K562 (cell line): ENCODE data around the gene HMX3. TPM values are rescaled to one million over a fixed set of nuclear protein-coding genes. Genes with fewer than 3 reads are reported as not detected.

Source experiments
- ATAC-seq: fragments of 200-7000 bp; cut with Tn5 transposase; 3 replicates; pipeline ENCODE4 v1.9.1; 2020; ENCODE audit warnings: moderate library complexity
- BruUV-seq: library from RNA; stranded (reverse); fragments of 400-500 nt; replicated peaks from 2 replicates; lab custom pipeline; 2021; lab: Mats Ljungman, UMichigan
- CTCF ChIA-PET: fragments of 300-600 bp; formaldehyde crosslinking; extraction: SDS; loops from one replicate; lab custom pipeline; 2021; ENCODE audit warnings: low intra/inter-chr PET ratio; lab: Yijun Ruan, JAX
- POLR2A ChIA-PET: fragments of 300-600, 350-650 bp; sonication (Branson Sonifier 250); formaldehyde crosslinking; extraction: SDS; loops from one replicate; lab custom pipeline; 2021; ENCODE audit warnings: antibody characterized with exemption, inconsistent platforms; lab: Yijun Ruan, JAX
- DNase-seq, 4 experiments: peaks; one replicate each; pipeline versions ENCODE4 v3.0.0 to v3.0.0-alpha.2; 2011 to 2018; ENCODE audit warnings: low spot score in 3 of 4, mixed read lengths in 3 of 4; ENCODE audit errors: extremely low read depth in 1 of 4
- FAIRE-seq: peaks from 2 replicates; lab custom pipeline; 2011; peaks lifted over from hg19 to GRCh38; lab: Jason Lieb, UNC
- H2AFZ ChIP-seq: 2 replicates; pipeline ENCODE4 v1.6.0; 2011; ENCODE audit warnings: low read depth, low read length, control low read depth, inconsistent platforms
- H3K27ac ChIP-seq: fragments of 200-600 bp; 3 replicates; pipeline ENCODE4 v1.8.0; 2011; ENCODE audit warnings: low read depth, mild to moderate bottlenecking, control low read depth, inconsistent platforms, low read length, moderate library complexity, mixed read lengths; ENCODE audit errors: extremely low read depth
- H3K27me3 ChIP-seq, 2 experiments: fragments of 300-600 bp in 1 of 2; 2 replicates in 1 of 2; 3 replicates in 1 of 2; pipeline versions ENCODE4 v1.6.0 to v1.8.0; 2011; ENCODE audit warnings: inconsistent platforms in 2 of 2, low read length in 2 of 2, mild to moderate bottlenecking in 1 of 2, mixed read lengths in 1 of 2, moderate library complexity in 1 of 2; ENCODE audit not compliant: control insufficient read depth in 2 of 2, insufficient read depth in 2 of 2
- H3K36me3 ChIP-seq: fragments of 300-600 bp; 3 replicates; pipeline ENCODE4 v1.8.0; 2011; ENCODE audit warnings: mild to moderate bottlenecking, low read length, inconsistent platforms; ENCODE audit not compliant: control insufficient read depth, insufficient read depth
- H3K4me1 ChIP-seq, 2 experiments: fragments of 200-600 bp in 1 of 2; replicated peaks in 1 of 2; 2 replicates in 1 of 2; 3 replicates in 1 of 2; pipeline versions ENCODE4 v1.5.1 to v1.8.0; 2011; ENCODE audit warnings: inconsistent platforms in 2 of 2, low read length in 2 of 2, mild to moderate bottlenecking in 1 of 2, mixed read lengths in 1 of 2, moderate library complexity in 1 of 2; ENCODE audit not compliant: control insufficient read depth in 2 of 2, insufficient read depth in 2 of 2
- H3K4me2 ChIP-seq: 2 replicates; pipeline ENCODE4 v1.6.1; 2011; ENCODE audit warnings: low read length, control low read depth, inconsistent platforms, mixed read lengths; ENCODE audit not compliant: insufficient read depth
- H3K4me3 ChIP-seq: fragments of 200-600 bp; sonication (generic), shearing (Covaris generic); 2 replicates; pipeline ENCODE4 v1.5.1; 2016; ENCODE audit warnings: control low read depth, inconsistent platforms
- H3K79me2 ChIP-seq: fragments of 200-600 bp; 3 replicates; pipeline ENCODE4 v1.8.0; 2011; ENCODE audit warnings: low read length, inconsistent platforms; ENCODE audit not compliant: control insufficient read depth, insufficient read depth
- H3K9ac ChIP-seq, 2 experiments: 2 replicates each; pipeline versions ENCODE4 v1.6.0 to v1.6.1; 2011; ENCODE audit warnings: low read depth in 2 of 2, low read length in 2 of 2, control low read depth in 1 of 2, inconsistent platforms in 1 of 2, mild to moderate bottlenecking in 1 of 2, mixed read lengths in 1 of 2; ENCODE audit not compliant: insufficient read depth in 1 of 2
- H3K9me1 ChIP-seq: one replicate; pipeline ENCODE4 v1.6.0; 2011; ENCODE audit warnings: inconsistent platforms, mild to moderate bottlenecking, low read length, moderate library complexity; ENCODE audit not compliant: control insufficient read depth, insufficient read depth
- H3K9me3 ChIP-seq: replicated peaks from 2 replicates; pipeline ENCODE4 v1.5.1; 2011; ENCODE audit warnings: low read depth, low read length, inconsistent platforms; ENCODE audit not compliant: control insufficient read depth, insufficient read depth
- H4K20me1 ChIP-seq: replicated peaks from 2 replicates; pipeline ENCODE4 v1.6.1; 2011; ENCODE audit warnings: low read length, inconsistent platforms, mixed read lengths; ENCODE audit not compliant: control insufficient read depth, insufficient read depth
- DPF2 ChIP-seq: fragments of 450-650 bp; IDR thresholded peaks from 2 replicates; pipeline ENCODE4 v1.6.1; 2016
- PRDM10 ChIP-seq: fragments of 450-650 bp; IDR thresholded peaks from 2 replicates; pipeline ENCODE4 v1.6.1; 2018; ENCODE audit not compliant: partially characterized antibody
- PRPF4 ChIP-seq: fragments of 200-400 bp; formaldehyde crosslinking; IDR thresholded peaks from one replicate; pipeline ENCODE4 v1.6.1; 2017; ENCODE audit warnings: low read length, low read depth, mild to moderate bottlenecking; ENCODE audit not compliant: insufficient read depth, poor library complexity, severe bottlenecking
- RCOR1 ChIP-seq, 2 experiments: IDR thresholded peaks; 2 replicates each; pipeline ENCODE4 v1.6.1; 2012; ENCODE audit warnings: low read depth in 2 of 2, low read length in 2 of 2, borderline replicate concordance in 1 of 2, improper control_type of control experiment in 1 of 2
- RNF219 ChIP-seq: fragments of 250-450 bp; sonication (Bioruptor Pico); IDR thresholded peaks from 2 replicates; pipeline ENCODE4 v1.5.0; 2022; ENCODE audit warnings: mild to moderate bottlenecking
- SMAD2 ChIP-seq: fragments of 150-350 bp; IDR thresholded peaks from 2 replicates; pipeline ENCODE4 v1.6.1; 2014; ENCODE audit warnings: low read depth, mild to moderate bottlenecking, low read length
- ZC3H11A ChIP-seq: IDR thresholded peaks from 2 replicates; pipeline ENCODE4 v1.6.1; 2012; ENCODE audit warnings: low read depth, low read length, improper control_type of control experiment
- ZFP36 ChIP-seq: fragments of 150-350 bp; IDR thresholded peaks from 2 replicates; pipeline ENCODE4 v1.6.1; 2018; ENCODE audit warnings: low read length, low read depth; ENCODE audit not compliant: partially characterized antibody
- WGBS: fragments of 100-300 bp; shearing (Covaris generic); methylation state at CpG from one replicate; pipeline ENCODE4 v1.1.6; 2016; ENCODE audit warnings: low coverage, mixed read lengths; ENCODE audit not compliant: insufficient coverage; ENCODE audit errors: missing lambda C conversion rate; 5-methylcytosine and 5-hydroxymethylcytosine counted together
- in situ Hi-C: fragments of 300-500 bp; cut with MboI; formaldehyde crosslinking; loops from 4 replicates; pipeline ENCODE4 v1.15.0; 2018; ENCODE audit warnings: inconsistent platforms, mixed read lengths
- intact Hi-C: fragments of 100-400 bp; cut with micrococcal nuclease; formaldehyde crosslinking; loops from 2 replicates; pipeline ENCODE4 v1.14.2; 2022
- polyA plus RNA-seq, 8 experiments: library from polyadenylated mRNA; depleted of rRNA in 4 of 8; stranded (reverse) in 5 of 8; unstranded in 3 of 8; fragments of >200 nt; fragmentation: Nextera tagmentation in 2 of 8; fragmentation: Illumina TruSeq in 1 of 8; extraction: Ambion mirVana in 2 of 8; extraction: Trizol in 1 of 8; gene quantifications; 2 replicates each; pipeline versions ENCODE4 v1.2.1 to v1.2.3, GENCODE V29; 2011 to 2014; ENCODE audit warnings: inconsistent platforms in 1 of 8, missing spikeins in 1 of 8
- total RNA-seq, 7 experiments: library from RNA; depleted of rRNA in 6 of 7; stranded (reverse); fragments of >200 nt in 6 of 7; fragmentation: Illumina TruSeq in 2 of 7; extraction: Trizol in 2 of 7; gene quantifications; 2 replicates each; pipeline versions ENCODE4 v1.2.1 to v1.2.3, GENCODE V29; 2011 to 2021; ENCODE audit warnings: low replicate concordance in 1 of 7
- TF ChIP-seq, protein P1 (sequence below): fragments of 250-450 bp; sonication (Bioruptor Pico); IDR thresholded peaks from 2 replicates; pipeline ENCODE4 v1.5.0; 2021; ENCODE audit warnings: mild to moderate bottlenecking, borderline replicate concordance
- TF ChIP-seq, protein P2 (sequence below): fragments of 250-450 bp; sonication (Bioruptor Pico); IDR thresholded peaks from 2 replicates; pipeline ENCODE4 v1.5.0; 2020; ENCODE audit warnings: mild to moderate bottlenecking
- TF ChIP-seq, protein P3 (sequence below): sonication (generic); formaldehyde crosslinking; IDR thresholded peaks from 2 replicates; pipeline ENCODE4 v1.8.1; 2023; ENCODE audit warnings: mild to moderate bottlenecking, missing genetic modification reagents

HMX3 gene
- total and polyA plus RNA-seq, 9 of the 15 experiments (the other 6 are each of a cell fraction or from before 2014, with no cell fraction given) = 0.55 to 43.5 (median 7.4) TPM; not detected in 2

GRCh38 chr10:123119081-123119480 lies 16.7 kb upstream of the HMX3 start:
- CTCF ChIA-PET = no interaction called here
- no peaks in the 10 kb centered on the region for H4K20me1 ChIP-seq
- H3K4me3 ChIP-seq = no peak overlapping the region
- H2AFZ ChIP-seq = no peak overlapping the region
- H3K9me1 ChIP-seq = no peaks in the 10 kb centered on the region
- POLR2A ChIA-PET = interaction anchor here (0.9 kb wide), 1 partner anchor 13 kb away, joined by 3 read pairs; no protein-coding TSS in a partner anchor
- intact Hi-C loops = no loop called here
- no peaks in the 10 kb centered on the region for H3K9me3 ChIP-seq
- no peaks in the 10 kb centered on the region for H3K36me3 ChIP-seq
- FAIRE-seq (no peak), ATAC-seq (no peak), DNase-seq (no peak)
- no peak overlapping the region for H3K9ac ChIP-seq
- peaks cover 0 to 3% of the 10 kb centered on the region in 2 experiments; a peak in 2 of 5 replicates for H3K4me1 ChIP-seq
- WGBS = 0% methylated on average over 2 of the region's 8 CpGs
- in situ Hi-C loops = no loop called here
- no peak overlapping the region for H3K27ac ChIP-seq
- no TSS peak for BruUV-seq
- H3K79me2 ChIP-seq = no peaks in the 10 kb centered on the region
- peaks cover 4 to 29% of the 10 kb centered on the region in 2 experiments; a peak in 3 of 5 replicates for H3K27me3 ChIP-seq
- H3K4me2 ChIP-seq = no peak overlapping the region
- TF ChIP-seq ZC3H11A (no peak), ZFP36 (no peak), RCOR1 (IDR thresholded peaks at IDR 0.05; ENCODE audit: borderline replicate concordance in 1 of 2, low read depth in 2 of 2, low read length in 2 of 2) (no peak), PRDM10 (no peak), SMAD2 (no peak), DPF2 (no peak), RNF219 (CRISPR knock-in tag) (no peak), PRPF4 (no peak)
- TF ChIP-seq, protein P1, sequence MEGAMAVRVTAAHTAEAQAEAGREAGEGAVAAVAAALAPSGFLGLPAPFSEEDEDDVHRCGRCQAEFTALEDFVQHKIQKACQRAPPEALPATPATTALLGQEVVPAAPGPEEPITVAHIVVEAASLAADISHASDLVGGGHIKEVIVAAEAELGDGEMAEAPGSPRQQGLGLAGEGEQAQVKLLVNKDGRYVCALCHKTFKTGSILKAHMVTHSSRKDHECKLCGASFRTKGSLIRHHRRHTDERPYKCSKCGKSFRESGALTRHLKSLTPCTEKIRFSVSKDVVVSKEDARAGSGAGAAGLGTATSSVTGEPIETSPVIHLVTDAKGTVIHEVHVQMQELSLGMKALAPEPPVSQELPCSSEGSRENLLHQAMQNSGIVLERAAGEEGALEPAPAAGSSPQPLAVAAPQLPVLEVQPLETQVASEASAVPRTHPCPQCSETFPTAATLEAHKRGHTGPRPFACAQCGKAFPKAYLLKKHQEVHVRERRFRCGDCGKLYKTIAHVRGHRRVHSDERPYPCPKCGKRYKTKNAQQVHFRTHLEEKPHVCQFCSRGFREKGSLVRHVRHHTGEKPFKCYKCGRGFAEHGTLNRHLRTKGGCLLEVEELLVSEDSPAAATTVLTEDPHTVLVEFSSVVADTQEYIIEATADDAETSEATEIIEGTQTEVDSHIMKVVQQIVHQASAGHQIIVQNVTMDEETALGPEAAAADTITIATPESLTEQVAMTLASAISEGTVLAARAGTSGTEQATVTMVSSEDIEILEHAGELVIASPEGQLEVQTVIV = no peak
- TF ChIP-seq, protein P2, sequence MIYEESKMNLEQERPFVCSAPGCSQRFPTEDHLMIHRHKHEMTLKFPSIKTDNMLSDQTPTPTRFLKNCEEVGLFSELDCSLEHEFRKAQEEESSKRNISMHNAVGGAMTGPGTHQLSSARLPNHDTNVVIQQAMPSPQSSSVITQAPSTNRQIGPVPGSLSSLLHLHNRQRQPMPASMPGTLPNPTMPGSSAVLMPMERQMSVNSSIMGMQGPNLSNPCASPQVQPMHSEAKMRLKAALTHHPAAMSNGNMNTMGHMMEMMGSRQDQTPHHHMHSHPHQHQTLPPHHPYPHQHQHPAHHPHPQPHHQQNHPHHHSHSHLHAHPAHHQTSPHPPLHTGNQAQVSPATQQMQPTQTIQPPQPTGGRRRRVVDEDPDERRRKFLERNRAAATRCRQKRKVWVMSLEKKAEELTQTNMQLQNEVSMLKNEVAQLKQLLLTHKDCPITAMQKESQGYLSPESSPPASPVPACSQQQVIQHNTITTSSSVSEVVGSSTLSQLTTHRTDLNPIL (CRISPR knock-in tag) = no peak
- TF ChIP-seq, protein P3, sequence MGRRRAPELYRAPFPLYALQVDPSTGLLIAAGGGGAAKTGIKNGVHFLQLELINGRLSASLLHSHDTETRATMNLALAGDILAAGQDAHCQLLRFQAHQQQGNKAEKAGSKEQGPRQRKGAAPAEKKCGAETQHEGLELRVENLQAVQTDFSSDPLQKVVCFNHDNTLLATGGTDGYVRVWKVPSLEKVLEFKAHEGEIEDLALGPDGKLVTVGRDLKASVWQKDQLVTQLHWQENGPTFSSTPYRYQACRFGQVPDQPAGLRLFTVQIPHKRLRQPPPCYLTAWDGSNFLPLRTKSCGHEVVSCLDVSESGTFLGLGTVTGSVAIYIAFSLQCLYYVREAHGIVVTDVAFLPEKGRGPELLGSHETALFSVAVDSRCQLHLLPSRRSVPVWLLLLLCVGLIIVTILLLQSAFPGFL (CRISPR knock-in tag) = no peak
